SK-N-SH treated with all-trans-retinoic acid at 6 μM for 48 hours (cell line): ENCODE measurements around the gene NUMB.

Source experiments
- CREB5 ChIP-seq: fragments of 250-450 bp; sonication (Bioruptor Pico); IDR thresholded peaks from 2 replicates; pipeline ENCODE4 v1.5.1; 2020; ENCODE audit warnings: low read depth, mild to moderate bottlenecking, moderate library complexity
- PPARA ChIP-seq: fragments of 250-450 bp; sonication (Bioruptor Pico); IDR thresholded peaks from 2 replicates; pipeline ENCODE4 v1.5.0; 2020; ENCODE audit warnings: mild to moderate bottlenecking, borderline replicate concordance
- RARB ChIP-seq: fragments of 250-450 bp; sonication (Bioruptor Pico); IDR thresholded peaks from 2 replicates; pipeline ENCODE4 v1.8.0; 2021; ENCODE audit warnings: mild to moderate bottlenecking, moderate library complexity
- TCF4 ChIP-seq: fragments of 250-450 bp; sonication (Bioruptor Pico); IDR thresholded peaks from 2 replicates; pipeline ENCODE4 v1.8.0; 2021; ENCODE audit warnings: mild to moderate bottlenecking, moderate library complexity, borderline replicate concordance
- ZFP3 ChIP-seq: fragments of 250-450 bp; sonication (Bioruptor Pico); IDR thresholded peaks from 2 replicates; pipeline ENCODE4 v1.5.0; 2020; ENCODE audit warnings: mild to moderate bottlenecking, moderate library complexity
- ZFP30 ChIP-seq: fragments of 450-650 bp; formaldehyde crosslinking; IDR thresholded peaks from 2 replicates; pipeline ENCODE4 v1.5.0; 2022; ENCODE audit warnings: mild to moderate bottlenecking, moderate library complexity
- ZNF565 ChIP-seq: fragments of 450-650 bp; formaldehyde crosslinking; conservative IDR thresholded peaks from 2 replicates; pipeline ENCODE4 v1.5.0; 2020; ENCODE audit warnings: low read depth, mild to moderate bottlenecking, moderate library complexity
- ZNF70 ChIP-seq: fragments of 450-650 bp; formaldehyde crosslinking; IDR thresholded peaks from 2 replicates; pipeline ENCODE4 v1.5.0; 2020; ENCODE audit warnings: mild to moderate bottlenecking, moderate library complexity
- ZNF8 ChIP-seq: fragments of 450-650 bp; formaldehyde crosslinking; IDR thresholded peaks from 2 replicates; pipeline ENCODE4 v1.5.0; 2020; ENCODE audit warnings: mild to moderate bottlenecking, moderate library complexity

- no peak for TF ChIP-seq PPARA (CRISPR knock-in tag)
- TF ChIP-seq CREB5 = no peak
- TF ChIP-seq ZNF565 = no peak
- no peak for TF ChIP-seq ZFP3 (CRISPR knock-in tag)
- TF ChIP-seq ZFP30 = no peak
- no peak for TF ChIP-seq RARB
- TF ChIP-seq ZNF70 (CRISPR knock-in tag) = no peak
- TF ChIP-seq TCF4 (CRISPR knock-in tag) = no peak
- no peak for TF ChIP-seq ZNF8 (CRISPR knock-in tag)
Observed at GRCh38 chr14:73238941-73239340, 219.4 kb downstream of the NUMB start.
